ENCODE data around the gene NLRP6.
"Not testable (repeated sequence)": the region's sequence is repeated elsewhere in the genome, so short reads cannot be mapped to it uniquely, and the experiment has no call there.

The NLRP6 gene

DNA sequence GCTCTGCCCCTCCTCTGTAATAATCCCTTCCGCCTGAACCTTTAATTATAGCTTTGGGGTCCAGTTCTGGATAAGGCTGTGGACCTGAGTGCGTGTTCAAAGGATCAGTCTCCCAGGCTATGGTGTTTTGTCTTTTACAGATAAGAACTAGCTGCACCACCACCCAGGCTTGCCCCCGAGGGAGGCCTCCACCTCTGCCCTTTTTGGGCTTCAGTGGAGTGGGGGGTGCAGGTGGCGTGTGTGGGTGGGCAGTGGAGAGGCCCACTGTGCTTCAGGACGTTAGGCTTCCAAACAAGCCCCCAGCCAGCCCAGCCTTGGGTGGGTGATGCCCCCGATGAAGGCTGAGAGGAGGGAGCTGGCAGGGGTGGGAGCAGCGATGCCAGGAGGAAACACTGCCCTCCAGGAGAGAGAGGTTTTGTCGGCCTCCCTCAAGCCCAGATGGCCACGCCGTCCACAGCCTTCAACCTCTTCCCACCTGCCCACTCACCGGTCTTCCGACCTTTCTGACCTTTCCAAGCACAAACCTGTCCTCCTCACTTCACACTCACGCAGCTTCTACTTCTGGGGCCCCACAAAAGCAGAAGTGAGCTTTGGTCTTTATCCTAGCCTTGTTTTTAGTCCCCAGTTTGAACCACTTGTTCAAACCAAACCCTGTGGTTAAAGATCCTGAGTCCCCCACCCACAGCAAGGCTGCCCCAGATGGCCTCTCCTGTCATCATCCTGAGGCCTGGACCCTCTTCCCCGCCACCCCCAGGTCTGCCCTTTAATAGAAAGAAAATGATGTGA lies 21.1 kb upstream of the NLRP6 start:
- no peak for DNase-seq

DNA sequence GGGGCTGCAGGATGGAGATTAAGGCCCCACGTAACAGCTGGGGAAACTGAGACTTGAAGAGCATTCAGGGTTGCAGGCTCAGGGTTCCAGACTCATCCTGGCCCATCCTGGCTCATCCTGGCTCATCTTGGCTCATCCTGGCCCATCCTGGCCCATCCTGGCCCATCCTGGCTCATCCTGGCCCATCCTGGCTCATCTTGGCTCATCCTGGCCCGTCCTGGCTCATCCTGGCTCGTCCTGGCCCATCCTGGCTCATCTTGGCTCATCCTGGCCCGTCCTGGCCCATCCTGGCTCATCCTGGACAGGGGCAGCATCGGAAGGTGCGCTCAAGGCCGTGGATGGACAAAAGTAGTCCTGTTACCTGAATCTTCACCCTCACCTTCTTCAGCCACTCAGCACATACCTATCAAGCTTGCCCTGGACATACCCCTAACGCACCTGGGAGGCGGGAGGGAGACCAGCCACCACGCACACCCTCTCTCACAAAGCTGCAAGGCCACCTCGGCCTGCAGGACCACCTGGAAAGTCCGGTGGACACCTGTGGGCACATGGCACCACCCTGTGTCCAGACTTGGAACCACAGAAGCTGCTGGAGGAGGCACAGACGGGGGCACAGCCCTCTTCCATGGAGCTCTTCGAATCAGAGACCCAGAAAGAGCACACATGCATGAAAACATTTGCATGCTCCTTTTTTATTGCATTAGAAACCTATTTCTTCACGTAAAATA lies 20.3 kb upstream of the NLRP6 start:
- no peak for DNase-seq

DNA sequence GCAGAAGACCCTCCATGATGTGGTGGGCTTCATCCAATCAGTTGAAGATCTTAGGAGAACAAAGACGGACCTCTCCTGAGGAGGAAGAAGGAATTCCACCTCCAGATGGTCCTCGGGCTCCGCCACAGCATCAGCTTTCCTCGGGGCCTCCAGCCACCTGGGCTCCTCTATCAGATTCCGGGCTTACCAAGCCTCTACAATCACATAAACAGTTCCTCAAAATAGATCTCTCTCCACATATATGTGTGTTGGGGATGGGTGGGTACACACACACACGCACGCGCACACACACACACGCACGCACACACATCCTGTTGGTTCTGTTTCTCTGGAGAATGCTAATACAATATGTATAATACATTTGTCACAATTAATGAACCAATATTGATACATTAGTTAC lies 18.8 kb upstream of the NLRP6 start:
- no peak for DNase-seq

DNA sequence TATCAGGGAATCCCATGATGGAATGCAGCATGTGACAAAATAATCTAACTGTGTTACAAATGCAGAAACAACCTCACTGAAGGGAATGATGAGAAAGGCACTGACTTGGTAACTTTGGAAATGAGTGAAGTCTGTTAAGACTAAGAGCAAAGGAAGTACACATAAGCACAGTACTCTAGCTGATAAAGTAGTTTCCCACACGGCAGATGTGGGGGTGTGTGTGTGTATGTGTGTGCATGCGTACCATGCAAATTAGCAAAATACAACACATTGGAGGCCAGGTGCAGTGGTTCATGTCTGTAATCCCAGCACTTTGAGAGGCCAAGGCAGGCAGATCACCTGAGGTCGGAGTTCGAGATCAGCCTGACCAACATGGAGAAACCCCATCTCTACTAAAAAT lies 16.6 kb upstream of the NLRP6 start:
- DNase-seq = no peak

DNA sequence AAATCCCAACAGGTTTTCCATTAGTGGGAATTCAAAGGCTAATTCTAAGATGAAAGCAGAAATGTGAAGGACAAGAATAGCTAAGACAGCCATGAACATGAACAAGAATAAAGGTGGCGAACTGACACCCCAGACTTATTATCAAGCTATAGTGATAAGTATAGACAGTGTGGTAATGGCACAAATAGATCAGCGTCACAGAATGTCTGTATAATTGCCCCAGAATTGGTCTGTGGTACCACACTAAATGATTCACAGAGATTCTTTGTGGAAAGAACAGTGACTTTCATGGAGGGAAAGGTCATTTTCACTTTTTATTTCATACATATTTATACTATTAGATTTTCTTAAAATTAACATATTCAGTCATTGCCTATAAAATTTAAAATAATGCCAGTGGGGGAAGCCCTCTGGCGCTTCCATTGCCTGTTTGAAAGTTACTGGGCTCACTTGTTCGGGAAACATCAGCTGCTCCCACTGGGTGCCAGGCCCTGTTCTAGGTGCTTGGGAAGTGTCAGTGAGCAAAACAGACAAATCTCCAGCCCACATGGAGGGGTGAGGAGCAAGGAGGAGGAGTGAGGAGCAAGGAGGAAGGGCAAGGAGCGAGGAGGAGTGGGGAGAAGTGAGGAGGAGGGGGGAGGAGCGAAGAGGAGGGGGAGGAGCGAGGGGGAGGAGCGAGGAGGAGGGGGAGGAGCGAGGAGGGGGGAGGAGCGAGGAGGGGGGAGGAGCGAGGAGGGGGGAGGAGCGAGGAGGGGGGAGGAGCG lies 11.3 kb upstream of the NLRP6 start:
- no peak for DNase-seq

DNA sequence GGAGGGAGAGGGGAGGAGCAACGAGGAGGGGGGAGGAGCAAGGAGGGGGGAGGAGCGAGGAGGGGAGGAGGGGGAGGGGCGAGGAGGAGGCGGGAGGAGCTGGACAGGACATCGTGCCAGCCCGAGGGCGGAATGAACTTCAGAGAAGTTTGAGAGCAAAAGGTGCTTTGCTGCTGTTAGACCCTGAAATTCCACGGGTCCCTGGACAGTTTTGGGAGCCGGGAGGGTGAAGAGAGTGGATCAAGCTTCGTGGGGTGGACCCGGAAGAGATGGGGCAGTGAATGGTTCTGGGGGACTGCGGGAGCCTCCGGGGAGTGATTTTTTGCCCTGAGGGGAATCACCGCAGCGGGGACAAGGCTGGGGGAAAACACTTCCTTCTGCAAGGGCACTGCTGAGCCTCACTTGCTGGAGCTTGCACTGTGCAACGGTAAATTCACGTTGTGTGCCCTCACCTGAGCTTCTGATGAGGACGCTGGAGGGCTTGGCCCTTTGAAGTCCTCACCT lies 10.7 kb upstream of the NLRP6 start:
- no peak for DNase-seq

DNA sequence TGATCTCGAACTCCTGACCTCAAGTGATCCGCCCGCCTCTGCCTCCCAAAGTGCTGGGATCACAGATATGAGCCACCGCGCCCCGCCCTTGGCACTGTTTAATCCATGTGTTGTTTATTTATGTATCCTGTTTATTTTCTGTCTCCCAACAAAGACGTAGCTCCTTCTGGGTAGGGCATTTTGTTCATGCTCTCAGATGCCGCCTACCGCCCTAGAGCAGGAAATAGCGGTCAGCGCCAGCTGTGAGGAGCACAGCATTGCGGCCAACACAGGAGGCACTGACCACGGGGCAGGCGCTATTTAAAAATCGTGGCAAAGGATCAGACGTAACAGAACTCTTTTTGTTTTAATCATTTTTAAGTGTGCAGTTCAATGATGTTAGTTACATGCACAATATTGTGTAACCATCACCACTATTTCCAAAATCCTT lies 9.5 kb upstream of the NLRP6 start:
- not testable (repeated sequence) for DNase-seq

DNA sequence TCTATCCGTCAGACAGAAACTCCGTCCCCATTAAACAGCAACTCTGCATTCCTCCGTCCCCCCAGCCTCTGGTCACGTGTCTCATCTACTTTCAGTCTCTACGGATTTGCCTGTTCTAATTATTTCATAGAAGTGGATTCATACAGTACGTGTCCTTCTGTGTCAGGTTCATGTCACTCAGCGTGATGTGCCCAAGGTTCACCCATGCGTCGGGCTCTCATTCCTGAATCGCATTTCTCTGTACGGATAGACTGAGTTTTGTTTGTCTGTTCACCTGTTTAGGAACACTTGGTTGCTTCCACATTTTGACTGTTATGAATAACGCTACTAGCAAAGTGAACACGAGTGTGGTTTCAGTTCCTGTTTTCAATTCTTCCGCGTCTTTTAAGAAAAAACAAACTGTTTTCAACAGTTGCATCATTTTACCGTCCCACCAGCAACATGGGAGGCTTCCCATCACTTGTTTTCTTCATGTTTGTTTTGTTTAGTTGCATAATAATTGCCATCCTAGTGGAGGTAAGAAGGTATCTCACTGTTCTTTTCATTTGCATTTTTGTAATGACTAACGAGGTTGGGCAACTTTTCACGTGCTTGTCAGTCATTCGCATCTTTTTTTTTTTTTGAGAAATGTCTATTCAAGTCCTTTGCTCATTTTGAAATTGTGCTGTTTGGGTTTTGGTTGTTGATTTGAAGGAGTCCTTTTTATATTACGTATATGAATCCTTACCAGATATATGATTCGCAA lies 8.9 kb upstream of the NLRP6 start:
- no peak for DNase-seq

DNA sequence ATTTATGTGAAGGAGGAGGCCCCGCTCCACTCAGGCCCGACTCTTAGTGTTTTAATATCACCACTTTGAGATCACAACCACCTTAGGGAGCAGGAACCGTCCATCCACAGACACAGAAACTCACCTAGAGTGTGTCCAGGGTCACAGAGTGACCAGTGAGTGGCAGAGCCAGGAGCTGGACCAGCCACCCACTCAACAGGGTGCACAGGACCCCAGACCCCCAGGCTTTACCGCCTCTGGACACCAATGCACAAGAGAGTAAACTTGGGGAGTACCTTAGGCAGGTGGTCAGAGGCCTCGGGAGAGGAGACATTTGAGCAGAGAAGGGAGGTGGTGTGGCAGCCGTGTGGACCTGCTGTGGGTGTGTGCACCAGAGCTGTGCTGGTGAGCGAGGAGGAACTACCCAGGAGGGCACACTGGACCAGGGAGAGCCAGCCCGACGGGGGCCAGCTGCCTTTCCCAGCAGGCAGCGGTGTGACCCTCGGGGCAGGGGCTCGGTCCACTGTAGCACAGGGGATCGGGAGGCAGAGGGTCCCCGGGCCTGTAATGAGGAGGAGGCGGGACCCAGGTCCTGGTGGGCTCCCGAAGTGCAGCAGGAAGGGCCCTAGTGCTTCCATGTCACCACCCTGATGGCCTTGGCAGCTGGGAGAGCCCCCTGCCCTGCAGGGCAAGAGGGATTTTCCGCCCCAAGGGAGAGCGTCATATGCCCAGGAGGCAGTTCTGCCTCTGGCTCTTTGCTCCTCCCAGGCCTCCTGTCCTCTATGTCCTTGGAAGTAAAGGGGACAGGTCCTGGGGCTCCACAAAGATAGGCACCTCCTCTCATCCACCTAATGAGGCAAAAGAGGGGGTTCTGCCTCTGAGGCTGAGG lies 7.5 kb upstream of the NLRP6 start:
- DNase-seq = no peak

DNA sequence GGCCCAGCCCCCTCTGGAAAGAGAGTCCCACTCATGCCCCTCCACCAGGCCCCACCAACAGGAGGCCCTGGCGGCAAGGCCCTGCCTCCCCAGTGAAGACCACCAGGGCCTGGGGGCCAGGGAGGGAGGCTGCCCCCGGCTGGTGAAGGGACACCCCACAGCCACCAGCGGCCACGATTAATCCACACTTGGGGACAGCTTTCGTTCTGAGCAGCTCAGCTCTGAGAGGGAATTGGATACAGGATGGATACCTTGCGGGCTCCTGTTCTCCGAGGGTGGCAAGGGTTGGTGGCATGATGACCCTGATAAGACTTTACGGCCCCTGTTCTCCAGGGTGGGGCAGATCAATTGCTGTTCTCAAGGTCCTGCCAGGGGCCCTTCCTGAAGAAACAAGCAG lies 6.9 kb upstream of the NLRP6 start:
- DNase-seq = no peak

DNA sequence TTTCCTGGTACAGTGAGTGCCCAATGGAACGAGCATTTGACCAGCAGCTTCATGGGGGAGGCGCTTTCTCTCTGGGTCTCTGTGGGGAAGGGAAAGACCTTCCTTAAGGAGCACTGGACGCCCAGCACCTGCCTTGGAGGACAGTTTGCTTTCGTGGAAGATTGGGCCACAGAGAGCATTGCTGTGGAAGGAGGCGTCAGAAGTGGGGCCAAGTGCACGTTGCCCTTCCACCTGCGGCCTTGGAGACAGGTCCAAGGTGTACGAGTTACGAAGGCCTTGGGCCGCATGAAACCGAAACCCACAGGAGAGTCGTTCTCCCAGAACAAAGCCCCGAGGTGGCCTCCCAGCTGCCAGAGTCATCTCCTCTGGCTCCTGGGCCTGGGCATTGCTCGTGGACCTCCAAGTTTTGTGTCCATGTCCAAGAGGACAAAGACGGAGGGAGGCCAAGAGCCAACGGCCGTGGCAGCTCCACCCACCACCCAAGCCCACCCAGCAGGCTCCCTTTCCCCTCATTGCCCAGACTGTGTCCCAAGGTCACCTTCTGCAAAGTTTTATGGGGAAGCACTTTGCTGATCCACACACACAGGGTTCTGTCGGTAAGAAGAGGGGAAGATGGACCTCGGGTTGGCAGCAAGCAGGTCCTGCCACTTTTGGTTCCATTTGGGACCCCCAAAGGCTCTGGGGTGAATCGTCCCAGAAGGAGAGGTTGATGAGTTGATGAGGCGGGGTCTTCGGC lies 5.8 kb upstream of the NLRP6 start:
- DNase-seq = no peak

DNA sequence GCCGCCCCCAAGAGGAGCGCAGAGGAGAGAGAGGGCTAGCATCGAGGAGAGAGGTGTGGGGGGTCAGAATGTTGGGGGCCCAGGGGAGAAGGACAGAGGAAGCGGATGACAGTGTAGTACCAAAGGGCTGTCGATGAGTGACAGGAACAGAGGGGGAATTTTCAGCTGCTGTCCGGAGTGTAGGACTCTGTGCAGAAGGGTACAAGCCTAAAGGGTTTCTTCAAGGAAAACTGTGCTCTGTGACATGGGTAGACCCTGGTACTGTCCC lies 5.3 kb upstream of the NLRP6 start:
- DNase-seq = no peak

DNA sequence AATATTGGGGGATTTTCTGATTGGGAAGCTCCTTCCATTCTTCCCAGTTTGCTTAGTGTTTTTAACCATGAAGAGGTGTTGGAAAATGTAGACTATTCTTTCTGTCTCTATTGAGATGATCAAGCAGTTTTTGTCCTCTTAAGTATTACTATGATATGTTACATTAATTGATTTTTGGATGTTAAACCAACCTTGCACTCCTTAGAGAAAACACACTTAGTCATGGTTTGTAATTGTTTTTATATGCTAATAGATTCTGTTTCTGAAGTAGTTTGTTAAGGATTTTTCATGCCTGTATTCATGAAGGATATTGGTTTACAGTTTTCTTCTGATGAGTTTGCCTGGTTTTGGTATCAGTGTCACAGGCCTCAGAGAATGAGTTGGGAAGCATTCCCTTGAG lies 2.0 kb upstream of the NLRP6 start:
- no peak for DNase-seq

DNA sequence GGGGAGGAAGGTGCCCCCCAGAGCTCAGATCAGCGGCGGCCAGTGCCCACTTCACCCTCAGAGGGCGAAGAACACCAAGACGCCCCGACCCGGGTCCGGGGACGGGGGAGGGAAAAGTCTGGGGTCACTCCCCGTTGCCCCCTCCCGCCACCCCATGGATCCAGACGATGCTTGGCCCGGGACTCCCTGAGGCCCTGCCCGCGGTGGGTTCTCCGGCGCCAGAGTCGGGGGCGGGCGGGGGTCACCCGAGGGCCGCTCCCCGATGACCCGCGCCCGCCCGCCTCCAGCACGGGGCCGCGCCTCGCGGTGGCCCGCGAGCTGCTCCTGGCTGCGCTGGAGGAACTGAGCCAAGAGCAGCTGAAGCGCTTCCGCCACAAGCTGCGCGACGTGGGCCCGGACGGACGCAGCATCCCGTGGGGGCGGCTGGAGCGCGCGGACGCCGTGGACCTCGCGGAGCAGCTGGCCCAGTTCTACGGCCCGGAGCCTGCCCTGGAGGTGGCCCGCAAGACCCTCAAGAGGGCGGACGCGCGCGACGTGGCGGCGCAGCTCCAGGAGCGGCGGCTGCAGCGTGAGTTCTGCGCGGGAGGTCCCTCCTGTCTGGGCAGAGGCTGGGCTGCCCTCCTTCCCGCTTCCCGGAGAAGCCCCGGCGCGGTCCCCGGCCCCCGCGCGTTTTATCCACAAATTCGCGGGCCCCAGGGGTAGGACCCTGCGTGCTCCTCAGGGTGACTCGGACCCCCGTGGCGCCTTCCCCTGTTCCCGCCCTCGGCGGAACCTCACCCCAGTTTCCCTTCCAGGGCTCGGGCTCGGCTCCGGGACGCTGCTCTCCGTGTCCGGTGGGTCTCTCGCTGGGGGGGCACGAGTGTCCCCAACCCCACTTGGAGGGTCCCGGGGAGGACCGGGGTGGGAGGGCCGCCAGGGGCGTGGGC lies 1.1 kb downstream of the NLRP6 start:
- no peak for DNase-seq

DNA sequence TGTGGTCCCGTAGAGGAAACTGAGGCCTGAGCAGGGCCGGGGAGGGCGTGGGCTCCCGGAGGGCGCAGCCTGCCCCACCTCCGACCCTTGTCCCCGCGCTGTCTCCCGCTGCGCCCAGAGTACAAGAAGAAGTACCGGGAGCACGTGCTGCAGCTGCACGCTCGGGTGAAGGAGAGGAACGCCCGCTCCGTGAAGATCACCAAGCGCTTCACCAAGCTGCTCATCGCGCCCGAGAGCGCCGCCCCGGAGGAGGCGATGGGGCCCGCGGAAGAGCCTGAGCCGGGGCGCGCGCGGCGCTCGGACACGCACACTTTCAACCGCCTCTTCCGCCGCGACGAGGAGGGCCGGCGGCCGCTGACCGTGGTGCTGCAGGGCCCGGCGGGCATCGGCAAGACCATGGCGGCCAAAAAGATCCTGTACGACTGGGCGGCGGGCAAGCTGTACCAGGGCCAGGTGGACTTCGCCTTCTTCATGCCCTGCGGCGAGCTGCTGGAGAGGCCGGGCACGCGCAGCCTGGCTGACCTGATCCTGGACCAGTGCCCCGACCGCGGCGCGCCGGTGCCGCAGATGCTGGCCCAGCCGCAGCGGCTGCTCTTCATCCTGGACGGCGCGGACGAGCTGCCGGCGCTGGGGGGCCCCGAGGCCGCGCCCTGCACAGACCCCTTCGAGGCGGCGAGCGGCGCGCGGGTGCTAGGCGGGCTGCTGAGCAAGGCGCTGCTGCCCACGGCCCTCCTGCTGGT lies 1.9 kb downstream of the NLRP6 start:
- no peak for DNase-seq

DNA sequence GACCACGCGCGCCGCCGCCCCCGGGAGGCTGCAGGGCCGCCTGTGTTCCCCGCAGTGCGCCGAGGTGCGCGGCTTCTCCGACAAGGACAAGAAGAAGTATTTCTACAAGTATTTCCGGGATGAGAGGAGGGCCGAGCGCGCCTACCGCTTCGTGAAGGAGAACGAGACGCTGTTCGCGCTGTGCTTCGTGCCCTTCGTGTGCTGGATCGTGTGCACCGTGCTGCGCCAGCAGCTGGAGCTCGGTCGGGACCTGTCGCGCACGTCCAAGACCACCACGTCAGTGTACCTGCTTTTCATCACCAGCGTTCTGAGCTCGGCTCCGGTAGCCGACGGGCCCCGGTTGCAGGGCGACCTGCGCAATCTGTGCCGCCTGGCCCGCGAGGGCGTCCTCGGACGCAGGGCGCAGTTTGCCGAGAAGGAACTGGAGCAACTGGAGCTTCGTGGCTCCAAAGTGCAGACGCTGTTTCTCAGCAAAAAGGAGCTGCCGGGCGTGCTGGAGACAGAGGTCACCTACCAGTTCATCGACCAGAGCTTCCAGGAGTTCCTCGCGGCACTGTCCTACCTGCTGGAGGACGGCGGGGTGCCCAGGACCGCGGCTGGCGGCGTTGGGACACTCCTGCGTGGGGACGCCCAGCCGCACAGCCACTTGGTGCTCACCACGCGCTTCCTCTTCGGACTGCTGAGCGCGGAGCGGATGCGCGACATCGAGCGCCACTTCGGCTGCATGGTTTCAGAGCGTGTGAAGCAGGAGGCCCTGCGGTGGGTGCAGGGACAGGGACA lies 2.7 kb downstream of the NLRP6 start:
- no peak for DNase-seq

DNA sequence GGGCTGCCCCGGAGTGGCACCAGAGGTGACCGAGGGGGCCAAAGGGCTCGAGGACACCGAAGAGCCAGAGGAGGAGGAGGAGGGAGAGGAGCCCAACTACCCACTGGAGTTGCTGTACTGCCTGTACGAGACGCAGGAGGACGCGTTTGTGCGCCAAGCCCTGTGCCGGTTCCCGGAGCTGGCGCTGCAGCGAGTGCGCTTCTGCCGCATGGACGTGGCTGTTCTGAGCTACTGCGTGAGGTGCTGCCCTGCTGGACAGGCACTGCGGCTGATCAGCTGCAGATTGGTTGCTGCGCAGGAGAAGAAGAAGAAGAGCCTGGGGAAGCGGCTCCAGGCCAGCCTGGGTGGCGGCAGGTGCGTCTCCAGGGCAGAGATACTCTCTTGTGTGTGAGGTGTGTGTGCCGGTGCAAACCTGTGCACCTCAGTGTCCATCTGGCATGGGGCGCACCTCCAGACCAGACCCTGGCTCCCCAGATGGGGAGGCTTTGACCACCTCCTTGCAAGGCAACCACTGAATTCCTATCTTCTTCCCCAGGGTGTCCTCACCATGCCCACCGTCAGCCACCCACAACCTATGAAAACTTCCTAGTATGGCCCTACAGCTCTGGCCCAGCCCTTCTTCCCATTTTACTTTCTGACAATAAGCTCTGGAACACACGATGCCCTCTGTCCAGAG lies 3.4 kb downstream of the NLRP6 start:
- no peak for DNase-seq

DNA sequence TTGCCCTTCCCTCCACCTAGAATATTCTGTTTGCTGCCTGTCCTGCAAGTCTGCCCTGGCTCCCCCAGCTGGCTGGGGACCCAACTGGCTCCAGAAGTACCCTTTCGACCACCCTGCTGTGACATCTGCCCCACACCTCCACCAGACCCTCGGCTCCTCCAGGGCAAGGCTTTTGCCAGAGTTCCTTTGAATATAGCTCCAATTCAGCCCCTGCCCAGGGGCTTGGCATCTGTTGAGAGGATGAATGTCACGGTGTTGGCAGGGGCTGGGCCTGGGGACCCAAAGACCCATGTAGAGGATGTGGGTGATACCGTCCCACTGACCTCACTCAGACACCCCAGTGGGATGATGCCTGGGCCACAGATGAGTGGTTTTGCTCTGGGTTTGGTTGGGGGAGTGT lies 4.0 kb downstream of the NLRP6 start:
- DNase-seq = no peak

All from NCI-H1436 (cell line).